ENCODE data around the gene ARF3. TPM values are rescaled to one million over a fixed set of nuclear protein-coding genes. Genes with fewer than 3 reads are reported as not detected.

Gene ARF3
- total and polyA plus RNA-seq, 4 donors, result 14.1 to 29.5 (median 19.4) TPM

- 8% methylated on average over 29 of the region's 29 CpGs for WGBS
- Histone ChIP-seq H3K4me1 (ENCODE audit: control insufficient read depth in 4 of 4, insufficient read depth in 4 of 4, low read length in 3 of 4) (peaks cover 0 to 22% (median 10%) of the 10 kb centered on the region in 4 donors), H3K9ac (ENCODE audit: low read depth in 1 of 2, low read length in 2 of 2) (peak overlapping the region in 1 of 2 donors; percentile 68), H3K27ac (ENCODE audit: low read depth in 1 of 2, low read length in 2 of 2) (peak overlapping the region; percentile 64 to 74), H3K36me3 (ENCODE audit: control insufficient read depth in 4 of 4, insufficient read depth in 3 of 4, low read depth in 1 of 4, low read length in 3 of 4) (no peaks in the 10 kb centered on the region), H3K9me3 (ENCODE audit: control insufficient read depth in 4 of 4, low read length in 3 of 4) (no peaks in the 10 kb centered on the region), H3K27me3 (ENCODE audit: control insufficient read depth in 4 of 4, insufficient read depth in 4 of 4, low read length in 3 of 4) (no peaks in the 10 kb centered on the region), H3K4me3 (ENCODE audit: low read depth in 1 of 3, low read length in 3 of 3) (peak overlapping the region; percentile 70 to 84 (median 83))
- no peak for TF ChIP-seq RAD21 (IDR thresholded peaks at IDR 0.05)
- no peak for TF ChIP-seq HNF4G (IDR thresholded peaks at IDR 0.05)
- TF ChIP-seq EGR1 (IDR thresholded peaks at IDR 0.05; ENCODE audit: low read depth in 2 of 2), result peak in 1 of 2 donors; percentile 22
- no peak for TF ChIP-seq ZBTB33 (IDR thresholded peaks at IDR 0.05)
- TF ChIP-seq HNF4A (conservative IDR thresholded peaks at IDR 0.05), result no peak
- TF ChIP-seq SP1 (IDR thresholded peaks at IDR 0.05), result peak; percentile 15
- no peak for TF ChIP-seq FOXA1 (IDR thresholded peaks at IDR 0.05)
- no peak for TF ChIP-seq REST (IDR thresholded peaks at IDR 0.05)
- TF ChIP-seq RXRA (IDR thresholded peaks at IDR 0.05), result no peak
- TF ChIP-seq YY1 (IDR thresholded peaks at IDR 0.05), result peak; percentile 44
- no peak for TF ChIP-seq GABPA (IDR thresholded peaks at IDR 0.05 in 1 of 2, conservative IDR thresholded peaks at IDR 0.05 in 1 of 2)
- TF ChIP-seq JUND (IDR thresholded peaks at IDR 0.05), result no peak
- DNase-seq (ENCODE audit: low spot score), result no peak
Observed at GRCh38 chr12:48956279-48957140, 777 bp downstream of the ARF3 start.

DNA sequence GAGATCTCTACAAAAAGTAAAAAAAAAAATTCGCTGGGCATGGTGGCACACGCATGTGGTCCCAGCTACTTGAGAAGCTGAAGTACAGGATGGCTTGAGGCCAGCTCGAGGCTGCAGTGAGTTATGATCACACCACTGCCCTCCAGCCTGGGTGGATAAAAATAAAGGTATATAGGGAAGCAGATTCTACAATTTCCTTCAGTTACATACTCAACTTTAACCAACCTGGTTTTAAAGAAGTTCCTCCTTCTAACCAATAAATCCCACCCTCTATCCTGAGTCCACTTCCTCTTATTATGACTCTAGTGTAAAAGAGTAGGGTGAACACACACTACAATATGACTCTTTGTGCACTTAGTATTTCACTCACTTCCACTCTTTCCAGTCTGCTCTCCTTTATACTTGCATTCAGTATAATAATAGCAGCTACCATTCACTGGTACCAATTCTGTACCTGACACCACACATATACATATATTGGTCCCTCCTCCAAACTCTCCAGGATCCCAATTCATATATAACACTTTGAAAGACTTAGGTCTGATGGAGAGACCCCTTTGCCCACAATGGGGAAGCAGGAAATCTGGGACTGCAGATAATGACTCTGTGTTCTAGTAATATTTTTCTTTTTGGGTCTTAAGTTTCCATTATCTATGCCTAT lies 2.3 kb downstream of the ARF3 start:
- no peak for DNase-seq (ENCODE audit: low spot score)
- TF ChIP-seq TAF1 (conservative IDR thresholded peaks at IDR 0.05), result no peak
- no peak for TF ChIP-seq FOXA1 (IDR thresholded peaks at IDR 0.05)
- no peak for TF ChIP-seq JUND (IDR thresholded peaks at IDR 0.05)
- TF ChIP-seq, protein P1, sequence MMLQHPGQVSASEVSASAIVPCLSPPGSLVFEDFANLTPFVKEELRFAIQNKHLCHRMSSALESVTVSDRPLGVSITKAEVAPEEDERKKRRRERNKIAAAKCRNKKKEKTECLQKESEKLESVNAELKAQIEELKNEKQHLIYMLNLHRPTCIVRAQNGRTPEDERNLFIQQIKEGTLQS (IDR thresholded peaks at IDR 0.05), result no peak
- no peak for TF ChIP-seq RAD21 (IDR thresholded peaks at IDR 0.05)
- no peak for TF ChIP-seq NR2F2 (IDR thresholded peaks at IDR 0.05)
- TF ChIP-seq GABPA (IDR thresholded peaks at IDR 0.05 in 1 of 2, conservative IDR thresholded peaks at IDR 0.05 in 1 of 2), result no peak
- no peak for TF ChIP-seq MAX (IDR thresholded peaks at IDR 0.05)
- no peak for TF ChIP-seq ZBTB33 (IDR thresholded peaks at IDR 0.05)
- Histone ChIP-seq H3K36me3 (ENCODE audit: control insufficient read depth in 4 of 4, insufficient read depth in 3 of 4, low read depth in 1 of 4, low read length in 3 of 4) (peaks cover 0 to 1% (median 0%) of the 10 kb centered on the region in 4 donors), H3K9me3 (ENCODE audit: control insufficient read depth in 4 of 4, low read length in 3 of 4) (no peaks in the 10 kb centered on the region), H3K27me3 (ENCODE audit: control insufficient read depth in 4 of 4, insufficient read depth in 4 of 4, low read length in 3 of 4) (no peaks in the 10 kb centered on the region), H3K4me1 (ENCODE audit: control insufficient read depth in 4 of 4, insufficient read depth in 4 of 4, low read length in 3 of 4) (peaks cover 0 to 22% (median 10%) of the 10 kb centered on the region in 4 donors), H3K4me3 (ENCODE audit: low read depth in 1 of 3, low read length in 3 of 3) (no peak overlapping the region), H3K27ac (ENCODE audit: low read depth in 1 of 2, low read length in 2 of 2) (no peak overlapping the region), H3K9ac (ENCODE audit: low read depth in 1 of 2, low read length in 2 of 2) (no peak overlapping the region)
- 79% methylated on average over 3 of the region's 3 CpGs for WGBS
